ENCODE results near the gene OR10V1. TPM values are rescaled to one million over a fixed set of nuclear protein-coding genes. Genes with fewer than 3 reads are reported as not detected.

The OR10V1 gene
- total and polyA plus RNA-seq, 9 of the 15 experiments (the other 6 are each of a cell fraction or from before 2014, with no cell fraction given), result not detected

DNA sequence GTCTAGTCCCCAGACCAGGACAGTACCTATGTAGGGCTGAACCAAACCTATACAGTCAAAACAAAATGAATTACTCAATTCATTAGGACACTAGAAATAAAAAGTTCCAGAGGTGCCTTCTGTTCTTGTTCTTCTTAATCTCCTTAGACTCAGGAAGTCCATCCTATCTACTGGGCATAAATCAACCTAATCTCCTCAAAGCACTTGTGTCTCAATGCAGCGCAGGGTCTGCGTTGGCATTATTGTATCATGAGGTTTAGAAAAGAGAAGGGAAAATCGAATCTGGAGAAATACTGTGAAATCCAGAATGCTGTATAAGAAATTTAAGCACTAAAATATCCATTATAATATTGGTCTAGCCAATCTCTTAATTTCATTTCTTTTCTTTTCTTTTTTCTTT, 2.4 kb upstream of the OR10V1 start:
- Histone ChIP-seq H2AFZ (ENCODE audit: low read depth, low read length) (peak overlapping the region; percentile 42; the same call in 1 of the 2 replicates), H3K4me3 (no peak overlapping the region), H3K9me3 (replicated peaks; ENCODE audit: control insufficient read depth, insufficient read depth, low read depth, low read length) (no peaks in the 10 kb centered on the region), H3K4me1 (replicated peaks in 1 of 2; ENCODE audit: control insufficient read depth in 2 of 2, insufficient read depth in 2 of 2, low read length in 2 of 2) (peaks cover 0 to 10% of the 10 kb centered on the region in 2 experiments; a peak in 2 of 5 replicates), H3K27me3 (ENCODE audit: control insufficient read depth in 2 of 2, insufficient read depth in 2 of 2, low read length in 2 of 2) (peaks cover 0 to 5% of the 10 kb centered on the region in 2 experiments; a peak in 2 of 5 replicates), H4K20me1 (replicated peaks; ENCODE audit: control insufficient read depth, insufficient read depth, low read length) (no peaks in the 10 kb centered on the region), H3K9me1 (ENCODE audit: control insufficient read depth, insufficient read depth, low read length) (no peaks in the 10 kb centered on the region), H3K36me3 (ENCODE audit: control insufficient read depth, insufficient read depth, low read length) (no peaks in the 10 kb centered on the region), H3K79me2 (ENCODE audit: control insufficient read depth, insufficient read depth, low read length) (no peaks in the 10 kb centered on the region), H3K9ac (ENCODE audit: insufficient read depth in 1 of 2, low read depth in 2 of 2, low read length in 2 of 2) (no peak overlapping the region; a peak in 1 of 4 replicates), H3K27ac (ENCODE audit: extremely low read depth, low read depth, low read length) (no peak overlapping the region), H3K4me2 (ENCODE audit: insufficient read depth, low read length) (no peak overlapping the region; the same call in 1 of the 2 replicates)
- CTCF ChIA-PET (ENCODE audit: low intra/inter-chr PET ratio), result no interaction called here
- no peak for ATAC-seq
- FAIRE-seq, result no peak
- 3% methylated on average over 3 of the region's 3 CpGs for WGBS (ENCODE audit: insufficient coverage, low coverage, missing lambda C conversion rate)
- DNase-seq (ENCODE audit: extremely low read depth in 1 of 4, low spot score in 3 of 4), result peak in 1 of 4 experiments; percentile 23
- POLR2A ChIA-PET, result no interaction called here
- BruUV-seq (replicated peaks), result no TSS peak
- intact Hi-C loops (cut with micrococcal nuclease) (no loop called here), in situ Hi-C loops (cut with MboI) (no loop called here)
- TF ChIP-seq, protein P1, sequence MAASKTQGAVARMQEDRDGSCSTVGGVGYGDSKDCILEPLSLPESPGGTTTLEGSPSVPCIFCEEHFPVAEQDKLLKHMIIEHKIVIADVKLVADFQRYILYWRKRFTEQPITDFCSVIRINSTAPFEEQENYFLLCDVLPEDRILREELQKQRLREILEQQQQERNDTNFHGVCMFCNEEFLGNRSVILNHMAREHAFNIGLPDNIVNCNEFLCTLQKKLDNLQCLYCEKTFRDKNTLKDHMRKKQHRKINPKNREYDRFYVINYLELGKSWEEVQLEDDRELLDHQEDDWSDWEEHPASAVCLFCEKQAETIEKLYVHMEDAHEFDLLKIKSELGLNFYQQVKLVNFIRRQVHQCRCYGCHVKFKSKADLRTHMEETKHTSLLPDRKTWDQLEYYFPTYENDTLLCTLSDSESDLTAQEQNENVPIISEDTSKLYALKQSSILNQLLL (CRISPR knock-in tag; IDR thresholded peaks at IDR 0.05; ENCODE audit: borderline replicate concordance), result no peak
- TF ChIP-seq BCOR (IDR thresholded peaks at IDR 0.05) (no peak), ZEB2 (IDR thresholded peaks at IDR 0.05) (no peak), XRCC5 (IDR thresholded peaks at IDR 0.05; ENCODE audit: low read depth, low read length) (no peak), EWSR1 (IDR thresholded peaks at IDR 0.05; ENCODE audit: borderline replicate concordance, low read depth, partially characterized antibody) (no peak), TCF3 (CRISPR knock-in tag; IDR thresholded peaks at IDR 0.05) (peak; percentile 58), ARHGAP35 (IDR thresholded peaks at IDR 0.05; ENCODE audit: partially characterized antibody) (no peak), SAP30 (IDR thresholded peaks at IDR 0.05; ENCODE audit: borderline replicate concordance, insufficient read depth, low read depth, low read length, poor library complexity, severe bottlenecking) (no peak), RBFOX2 (IDR thresholded peaks at IDR 0.05; ENCODE audit: low read depth, low read length) (no peak), RFX1 (IDR thresholded peaks at IDR 0.05) (no peak), ZNF184 (CRISPR knock-in tag; IDR thresholded peaks at IDR 0.05) (no peak), ZBTB17 (CRISPR knock-in tag; IDR thresholded peaks at IDR 0.05) (no peak), POU5F1 (IDR thresholded peaks at IDR 0.05; ENCODE audit: borderline replicate concordance, low read depth, low read length, partially characterized antibody) (no peak), SOX6 (IDR thresholded peaks at IDR 0.05) (no peak), MTA2 (IDR thresholded peaks at IDR 0.05; ENCODE audit: low read depth) (peak; percentile 22; the same call in 1 of the 2 replicates), ZNF146 (CRISPR knock-in tag; IDR thresholded peaks at IDR 0.05; ENCODE audit: unreplicated experiment) (no peak), ZNF644 (tag; IDR thresholded peaks at IDR 0.05; ENCODE audit: low read depth) (no peak)
- TF ChIP-seq, protein P2, sequence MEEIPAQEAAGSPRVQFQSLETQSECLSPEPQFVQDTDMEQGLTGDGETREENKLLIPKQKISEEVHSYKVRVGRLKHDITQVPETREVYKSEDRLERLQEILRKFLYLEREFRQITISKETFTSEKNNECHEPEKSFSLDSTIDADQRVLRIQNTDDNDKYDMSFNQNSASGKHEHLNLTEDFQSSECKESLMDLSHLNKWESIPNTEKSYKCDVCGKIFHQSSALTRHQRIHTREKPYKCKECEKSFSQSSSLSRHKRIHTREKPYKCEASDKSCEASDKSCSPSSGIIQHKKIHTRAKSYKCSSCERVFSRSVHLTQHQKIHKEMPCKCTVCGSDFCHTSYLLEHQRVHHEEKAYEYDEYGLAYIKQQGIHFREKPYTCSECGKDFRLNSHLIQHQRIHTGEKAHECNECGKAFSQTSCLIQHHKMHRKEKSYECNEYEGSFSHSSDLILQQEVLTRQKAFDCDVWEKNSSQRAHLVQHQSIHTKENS (CRISPR knock-in tag; IDR thresholded peaks at IDR 0.05), result no peak
- TF ChIP-seq, protein P3, sequence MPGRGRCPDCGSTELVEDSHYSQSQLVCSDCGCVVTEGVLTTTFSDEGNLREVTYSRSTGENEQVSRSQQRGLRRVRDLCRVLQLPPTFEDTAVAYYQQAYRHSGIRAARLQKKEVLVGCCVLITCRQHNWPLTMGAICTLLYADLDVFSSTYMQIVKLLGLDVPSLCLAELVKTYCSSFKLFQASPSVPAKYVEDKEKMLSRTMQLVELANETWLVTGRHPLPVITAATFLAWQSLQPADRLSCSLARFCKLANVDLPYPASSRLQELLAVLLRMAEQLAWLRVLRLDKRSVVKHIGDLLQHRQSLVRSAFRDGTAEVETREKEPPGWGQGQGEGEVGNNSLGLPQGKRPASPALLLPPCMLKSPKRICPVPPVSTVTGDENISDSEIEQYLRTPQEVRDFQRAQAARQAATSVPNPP (IDR thresholded peaks at IDR 0.05; ENCODE audit: borderline replicate concordance, insufficient read depth, insufficient read length), result no peak
- TF ChIP-seq, protein P4, sequence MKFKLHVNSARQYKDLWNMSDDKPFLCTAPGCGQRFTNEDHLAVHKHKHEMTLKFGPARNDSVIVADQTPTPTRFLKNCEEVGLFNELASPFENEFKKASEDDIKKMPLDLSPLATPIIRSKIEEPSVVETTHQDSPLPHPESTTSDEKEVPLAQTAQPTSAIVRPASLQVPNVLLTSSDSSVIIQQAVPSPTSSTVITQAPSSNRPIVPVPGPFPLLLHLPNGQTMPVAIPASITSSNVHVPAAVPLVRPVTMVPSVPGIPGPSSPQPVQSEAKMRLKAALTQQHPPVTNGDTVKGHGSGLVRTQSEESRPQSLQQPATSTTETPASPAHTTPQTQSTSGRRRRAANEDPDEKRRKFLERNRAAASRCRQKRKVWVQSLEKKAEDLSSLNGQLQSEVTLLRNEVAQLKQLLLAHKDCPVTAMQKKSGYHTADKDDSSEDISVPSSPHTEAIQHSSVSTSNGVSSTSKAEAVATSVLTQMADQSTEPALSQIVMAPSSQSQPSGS (CRISPR knock-in tag; IDR thresholded peaks at IDR 0.05), result no peak
